Esophagus (tissue), 2 donors: Measurements from ENCODE around the gene GNAO1. TPM values are rescaled to one million over a fixed set of nuclear protein-coding genes. Genes with fewer than 3 reads are reported as not detected.
A peak's percentile ranks its signal among the peaks of the same experiment; 100 is the strongest.

ENCODE experiments used
- H3K27ac ChIP-seq, 2 donors: one replicate each; pipeline ENCODE4 v1.5.1; 2013; ENCODE audit warnings: low read depth in 2 of 2, mild to moderate bottlenecking in 2 of 2, inconsistent platforms in 1 of 2, low read length in 1 of 2, moderate library complexity in 1 of 2
- H3K27me3 ChIP-seq, 2 donors: one replicate each; pipeline ENCODE4 v1.6.1; 2013; ENCODE audit warnings: low read length in 2 of 2, control low read depth in 1 of 2, mild to moderate bottlenecking in 1 of 2; ENCODE audit not compliant: insufficient read depth in 2 of 2, control insufficient read depth in 1 of 2
- H3K36me3 ChIP-seq, 2 donors: one replicate each; pipeline ENCODE4 v1.6.1; 2013; ENCODE audit warnings: low read length in 1 of 2; ENCODE audit not compliant: control insufficient read depth in 2 of 2, insufficient read depth in 2 of 2
- H3K4me1 ChIP-seq, 2 donors: one replicate each; pipeline ENCODE4 v1.6.1; 2013; ENCODE audit warnings: low read length in 1 of 2; ENCODE audit not compliant: control insufficient read depth in 2 of 2, insufficient read depth in 2 of 2
- H3K4me3 ChIP-seq, 2 donors: one replicate each; pipeline ENCODE4 v1.5.1; 2013; ENCODE audit warnings: low read length in 2 of 2, mild to moderate bottlenecking in 2 of 2, low read depth in 1 of 2, moderate library complexity in 1 of 2
- H3K9me3 ChIP-seq, 2 donors: one replicate each; pipeline ENCODE4 v1.6.1; 2013; ENCODE audit warnings: mild to moderate bottlenecking in 2 of 2, low read depth in 1 of 2, low read length in 1 of 2, moderate library complexity in 1 of 2; ENCODE audit not compliant: control insufficient read depth in 2 of 2, insufficient read depth in 1 of 2
- WGBS, 2 donors: extraction: QIAGEN DNeasy Blood & Tissue Kit; methylation state at CpG; one replicate each; pipeline ENCODE4 v1.1.7; 2013; 5-methylcytosine and 5-hydroxymethylcytosine counted together
- polyA plus RNA-seq, 2 donors: library from polyadenylated mRNA; stranded (reverse); fragments of 200-250 nt; gene quantifications; one replicate each; pipeline ENCODE4 v1.2.3, GENCODE V29; 2013
- donor health status: healthy with polysubstance abuse.
- donor health status: Bipolar disorder and iron deficiency.

GNAO1 gene
- polyA plus RNA-seq, 2 donors = 0.75 to 1.0 TPM

- no peak overlapping the region for H3K27ac ChIP-seq
Observed at GRCh38 chr16:56327929-56328258, 136.6 kb downstream of the GNAO1 start.

DNA sequence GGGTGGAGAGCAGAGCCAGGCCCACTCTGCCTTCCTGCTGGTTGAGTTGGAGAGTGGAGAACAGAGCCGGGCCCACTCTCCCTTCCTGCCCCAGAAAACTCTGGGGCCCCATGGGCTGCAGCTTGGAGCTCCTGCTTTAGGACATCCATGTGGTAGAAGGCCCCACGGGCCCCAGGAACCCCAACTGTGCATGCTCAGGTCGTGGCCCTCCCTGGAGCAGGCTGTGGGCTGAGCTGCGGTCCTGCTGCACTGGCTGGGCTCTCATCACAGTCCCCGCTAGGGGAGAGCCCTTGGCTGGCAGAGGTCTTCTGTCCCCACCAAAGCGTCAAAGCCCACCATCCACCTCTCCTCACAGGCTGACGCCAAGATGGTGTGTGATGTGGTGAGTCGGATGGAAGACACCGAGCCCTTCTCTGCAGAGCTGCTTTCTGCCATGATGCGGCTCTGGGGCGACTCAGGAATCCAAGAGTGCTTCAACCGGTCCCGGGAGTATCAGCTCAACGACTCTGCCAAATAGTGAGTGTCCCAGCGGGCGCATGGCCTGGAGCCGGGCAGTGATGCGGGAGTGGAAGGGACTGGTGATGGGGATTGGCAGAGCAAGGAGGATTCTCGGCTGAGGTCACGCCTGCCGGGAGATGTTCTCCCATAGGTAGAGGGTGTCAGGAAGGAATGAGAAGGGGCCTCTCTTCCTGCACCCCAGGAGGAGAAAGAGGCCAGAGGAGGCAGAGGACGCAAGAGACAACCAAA is 137.2 kb downstream of the GNAO1 start:
- no peak overlapping the region for H3K4me3 ChIP-seq
- no peaks in the 10 kb centered on the region for H3K27me3 ChIP-seq
- no peaks in the 10 kb centered on the region for H3K9me3 ChIP-seq
- H3K36me3 ChIP-seq = no peaks in the 10 kb centered on the region
- H3K4me1 ChIP-seq = peaks cover 0 to 12% of the 10 kb centered on the region in 2 donors
- H3K27ac ChIP-seq = no peak overlapping the region
- 86 to 93% methylated on average over 22 of the region's 22 CpGs for WGBS, 2 donors

More at GRCh38 chr16:56327929-56328258, 136.6 kb downstream of the GNAO1 start:
- Histone ChIP-seq H3K9me3 (no peaks in the 10 kb centered on the region), H3K4me1 (peaks cover 0 to 12% of the 10 kb centered on the region in 2 donors), H3K36me3 (no peaks in the 10 kb centered on the region), H3K4me3 (no peak overlapping the region), H3K27me3 (no peaks in the 10 kb centered on the region)
- 76 to 86% methylated on average over 6 of the region's 6 CpGs for WGBS, 2 donors

- Histone ChIP-seq H3K4me1 (peaks cover 0 to 20% of the 10 kb centered on the region in 2 donors), H3K27me3 (no peaks in the 10 kb centered on the region), H3K36me3 (no peaks in the 10 kb centered on the region), H3K27ac (no peak overlapping the region), H3K4me3 (no peak overlapping the region), H3K9me3 (no peaks in the 10 kb centered on the region)
- WGBS, 2 donors = 83 to 90% methylated on average over 9 of the region's 9 CpGs
Observed at GRCh38 chr16:56329887-56330286, 138.6 kb downstream of the GNAO1 start.

DNA sequence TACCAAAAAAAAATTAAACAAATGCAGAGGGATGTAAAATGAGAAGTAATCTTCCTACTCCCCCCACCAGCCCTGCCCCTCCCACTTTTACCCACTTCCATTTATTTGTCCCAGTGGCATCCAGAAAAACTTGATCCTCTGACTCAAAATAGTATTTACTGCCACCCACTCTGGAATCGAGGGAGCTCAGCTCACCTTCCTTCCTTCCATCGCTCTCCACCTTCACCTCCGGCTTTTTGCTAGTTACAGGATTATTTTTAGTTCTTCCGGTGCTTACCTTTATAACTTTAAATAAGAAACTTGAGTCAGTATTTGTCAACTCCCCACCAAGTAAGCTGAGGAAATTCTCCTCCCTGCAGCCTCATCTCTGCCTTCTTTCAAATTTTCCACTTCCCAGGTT is 139.2 kb downstream of the GNAO1 start:
- Histone ChIP-seq H3K36me3 (no peaks in the 10 kb centered on the region), H3K4me3 (no peak overlapping the region), H3K9me3 (no peaks in the 10 kb centered on the region), H3K4me1 (peaks cover 0 to 25% of the 10 kb centered on the region in 2 donors), H3K27me3 (no peaks in the 10 kb centered on the region), H3K27ac (no peak overlapping the region)
- 44 to 60% methylated on average over 4 of the region's 4 CpGs for whole genome bisulfite sequencing, 2 donors

DNA sequence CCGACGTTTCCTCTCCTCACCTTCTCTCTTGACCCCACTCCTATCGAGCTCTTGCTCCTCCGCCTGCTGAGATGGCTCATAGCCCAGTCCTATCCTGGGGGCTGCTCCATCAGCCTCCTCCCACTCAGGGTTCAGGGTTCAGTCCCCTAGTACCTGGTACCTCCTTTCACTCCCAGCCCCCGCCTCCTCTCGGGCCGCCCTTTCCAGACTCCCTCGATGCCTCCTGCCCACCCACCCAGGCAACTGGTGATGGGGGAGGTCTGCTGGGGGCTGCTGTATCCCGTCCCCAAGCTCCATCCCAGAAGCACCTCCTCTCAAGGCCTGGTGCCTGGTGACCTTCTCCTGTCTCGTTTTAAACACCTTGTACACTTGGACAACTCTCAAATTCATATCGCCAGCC is 140.1 kb downstream of the GNAO1 start:
- WGBS, 2 donors = 76 to 89% methylated on average over 11 of the region's 11 CpGs
- Histone ChIP-seq H3K9me3 (no peaks in the 10 kb centered on the region), H3K27ac (no peak overlapping the region), H3K4me3 (no peak overlapping the region), H3K4me1 (peaks cover under 1 to 26% of the 10 kb centered on the region in 2 donors), H3K36me3 (no peaks in the 10 kb centered on the region), H3K27me3 (no peaks in the 10 kb centered on the region)

- Histone ChIP-seq H3K9me3 (no peaks in the 10 kb centered on the region), H3K4me3 (no peak overlapping the region), H3K27ac (no peak overlapping the region), H3K36me3 (no peaks in the 10 kb centered on the region), H3K4me1 (peaks cover 3 to 31% of the 10 kb centered on the region in 2 donors), H3K27me3 (no peaks in the 10 kb centered on the region)
- 80 to 84% methylated on average over 8 of the region's 8 CpGs for WGBS, 2 donors
Observed at GRCh38 chr16:56331915-56332314, 140.6 kb downstream of the GNAO1 start.

GRCh38 chr16:56332464-56333079 is 141.3 kb downstream of the GNAO1 start:
- no peaks in the 10 kb centered on the region for H3K27me3 ChIP-seq
- no peaks in the 10 kb centered on the region for H3K36me3 ChIP-seq
- H3K27ac ChIP-seq = no peak overlapping the region
- peaks cover 3 to 31% of the 10 kb centered on the region in 2 donors for H3K4me1 ChIP-seq
- H3K9me3 ChIP-seq = no peaks in the 10 kb centered on the region
- 52 to 62% methylated on average over 16 of the region's 16 CpGs for WGBS, 2 donors
- no peak overlapping the region for H3K4me3 ChIP-seq

- no peaks in the 10 kb centered on the region for H3K36me3 ChIP-seq
- peak overlapping the region; percentile 19 to 59 for H3K27ac ChIP-seq
- no peak overlapping the region for H3K4me3 ChIP-seq
- 56 to 72% methylated on average over 9 of the region's 9 CpGs for WGBS, 2 donors
- peaks cover 3 to 31% of the 10 kb centered on the region in 2 donors for H3K4me1 ChIP-seq
- no peaks in the 10 kb centered on the region for H3K27me3 ChIP-seq
- H3K9me3 ChIP-seq = no peaks in the 10 kb centered on the region
Observed at GRCh38 chr16:56334761-56335160, 143.5 kb downstream of the GNAO1 start.

DNA sequence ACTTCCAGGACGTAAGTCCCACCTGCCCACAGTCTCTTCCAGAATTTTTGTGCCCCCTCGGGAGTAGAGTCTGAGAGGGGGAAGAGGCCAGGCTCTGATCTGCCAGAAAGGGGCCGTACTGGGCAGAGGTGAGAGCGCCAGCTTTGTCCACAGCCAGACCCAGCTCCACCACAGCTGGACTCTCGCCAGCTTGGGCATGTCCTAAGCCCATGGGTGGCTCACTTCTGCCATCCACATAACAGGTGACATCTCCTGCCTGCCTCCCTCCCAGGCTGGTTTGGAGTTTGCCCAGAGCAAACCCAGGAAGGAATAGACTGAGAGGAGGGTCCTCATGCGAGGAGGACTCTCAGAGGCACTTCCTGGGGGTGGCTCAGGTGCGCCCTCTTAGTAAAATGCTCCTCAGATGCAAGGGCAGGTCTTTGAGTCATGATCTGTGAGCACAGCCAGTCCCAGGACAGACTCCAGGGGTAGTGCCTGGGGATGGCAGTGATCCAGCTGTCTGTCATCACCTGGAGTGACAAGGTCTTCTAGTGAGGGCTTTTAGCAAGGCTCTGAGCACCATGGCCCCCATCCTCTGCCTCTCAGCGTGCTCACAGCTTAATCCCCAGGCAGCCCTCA is 144.9 kb downstream of the GNAO1 start:
- Histone ChIP-seq H3K4me1 (peaks cover 3 to 31% of the 10 kb centered on the region in 2 donors), H3K27me3 (no peaks in the 10 kb centered on the region), H3K36me3 (peaks cover 0 to under 1% of the 10 kb centered on the region in 2 donors)

More for the DNA sequence above, 144.9 kb downstream of the GNAO1 start:
- Histone ChIP-seq H3K4me3 (no peak overlapping the region), H3K27ac (no peak overlapping the region), H3K9me3 (no peaks in the 10 kb centered on the region)
- WGBS, 2 donors = 82 to 85% methylated on average over 8 of the region's 8 CpGs
